Measurements from ENCODE around the gene TNFAIP1. TPM values are rescaled to one million over a fixed set of nuclear protein-coding genes. Genes with fewer than 3 reads are reported as not detected.

Gene TNFAIP1
- total RNA-seq, 1 donor from 2014 or later = 18.9 TPM

DNA sequence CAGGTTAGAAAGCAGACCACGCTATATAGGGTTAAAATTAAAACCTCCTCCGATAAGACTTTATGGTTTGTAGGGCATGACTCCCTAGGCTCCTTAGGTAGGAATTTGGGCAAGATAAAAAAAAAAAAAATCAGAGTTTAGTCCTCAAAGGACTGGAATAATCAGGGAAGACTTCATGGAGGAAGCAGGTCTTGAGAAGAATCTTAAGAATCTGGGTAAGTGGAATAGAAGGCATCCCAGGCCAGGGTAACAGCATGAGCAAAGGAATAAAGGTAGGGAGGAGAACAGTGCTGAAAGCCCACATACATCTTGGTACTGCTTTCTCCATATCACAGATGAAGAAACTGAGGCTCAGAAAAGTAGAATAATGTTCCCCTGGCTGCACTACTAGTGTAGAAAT is 55.0 kb downstream of the TNFAIP1 start:
- peaks cover under 1% of the 10 kb centered on the region for H3K4me1 Mint-ChIP-seq
- ATAC-seq (ENCODE audit: low read depth) (no peak), DNase-seq (no peak)
- no peak overlapping the region for H3K4me3 Mint-ChIP-seq
- CTCF ChIA-PET = no interaction called here
- H3K9me3 Mint-ChIP-seq = no peaks in the 10 kb centered on the region
- no peaks in the 10 kb centered on the region for H3K27me3 Mint-ChIP-seq
- no peak overlapping the region for H3K27ac Mint-ChIP-seq
- intact Hi-C loops (cut with micrococcal nuclease) = no loop called here
- POLR2A ChIA-PET = no interaction called here
- TF ChIP-seq, protein P1, sequence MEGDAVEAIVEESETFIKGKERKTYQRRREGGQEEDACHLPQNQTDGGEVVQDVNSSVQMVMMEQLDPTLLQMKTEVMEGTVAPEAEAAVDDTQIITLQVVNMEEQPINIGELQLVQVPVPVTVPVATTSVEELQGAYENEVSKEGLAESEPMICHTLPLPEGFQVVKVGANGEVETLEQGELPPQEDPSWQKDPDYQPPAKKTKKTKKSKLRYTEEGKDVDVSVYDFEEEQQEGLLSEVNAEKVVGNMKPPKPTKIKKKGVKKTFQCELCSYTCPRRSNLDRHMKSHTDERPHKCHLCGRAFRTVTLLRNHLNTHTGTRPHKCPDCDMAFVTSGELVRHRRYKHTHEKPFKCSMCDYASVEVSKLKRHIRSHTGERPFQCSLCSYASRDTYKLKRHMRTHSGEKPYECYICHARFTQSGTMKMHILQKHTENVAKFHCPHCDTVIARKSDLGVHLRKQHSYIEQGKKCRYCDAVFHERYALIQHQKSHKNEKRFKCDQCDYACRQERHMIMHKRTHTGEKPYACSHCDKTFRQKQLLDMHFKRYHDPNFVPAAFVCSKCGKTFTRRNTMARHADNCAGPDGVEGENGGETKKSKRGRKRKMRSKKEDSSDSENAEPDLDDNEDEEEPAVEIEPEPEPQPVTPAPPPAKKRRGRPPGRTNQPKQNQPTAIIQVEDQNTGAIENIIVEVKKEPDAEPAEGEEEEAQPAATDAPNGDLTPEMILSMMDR (IDR thresholded peaks at IDR 0.05) = no peak
- peaks cover 57% of the 10 kb centered on the region for H3K36me3 Mint-ChIP-seq (ENCODE audit: low read depth)

DNA sequence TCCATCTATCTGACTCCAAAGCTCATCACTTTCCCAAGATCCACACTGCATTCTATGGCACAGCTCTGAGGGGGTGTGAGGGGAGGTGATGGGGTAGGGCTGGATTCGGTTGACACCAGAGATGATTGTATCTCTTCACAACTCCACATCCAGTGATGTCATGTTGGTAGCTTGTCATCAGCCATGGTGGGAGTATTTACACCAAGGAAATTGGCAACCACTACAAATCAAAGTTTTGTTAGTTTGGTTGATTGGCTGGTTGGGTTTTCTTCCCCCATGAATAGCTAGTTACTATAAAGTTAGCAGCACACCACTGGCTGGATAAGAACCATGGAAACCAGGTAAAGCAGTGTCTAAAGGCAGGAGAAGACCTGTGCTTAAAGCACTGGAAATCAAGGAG is 55.4 kb downstream of the TNFAIP1 start:
- no peak overlapping the region for H3K4me3 Mint-ChIP-seq
- H3K4me1 Mint-ChIP-seq = no peaks in the 10 kb centered on the region
- CTCF ChIA-PET = interaction anchor here (1.3 kb wide), 1 partner anchor 26 kb away, joined by 3 read pairs; no protein-coding TSS in a partner anchor
- peaks cover 61% of the 10 kb centered on the region for H3K36me3 Mint-ChIP-seq (ENCODE audit: low read depth)
- DNase-seq (no peak), ATAC-seq (ENCODE audit: low read depth) (no peak)
- H3K9me3 Mint-ChIP-seq = no peaks in the 10 kb centered on the region
- H3K27ac Mint-ChIP-seq = no peak overlapping the region
- intact Hi-C loops (cut with micrococcal nuclease) = no loop called here
- no peaks in the 10 kb centered on the region for H3K27me3 Mint-ChIP-seq
- TF ChIP-seq, protein P1 (IDR thresholded peaks at IDR 0.05) = no peak
- POLR2A ChIA-PET = no interaction called here

DNA sequence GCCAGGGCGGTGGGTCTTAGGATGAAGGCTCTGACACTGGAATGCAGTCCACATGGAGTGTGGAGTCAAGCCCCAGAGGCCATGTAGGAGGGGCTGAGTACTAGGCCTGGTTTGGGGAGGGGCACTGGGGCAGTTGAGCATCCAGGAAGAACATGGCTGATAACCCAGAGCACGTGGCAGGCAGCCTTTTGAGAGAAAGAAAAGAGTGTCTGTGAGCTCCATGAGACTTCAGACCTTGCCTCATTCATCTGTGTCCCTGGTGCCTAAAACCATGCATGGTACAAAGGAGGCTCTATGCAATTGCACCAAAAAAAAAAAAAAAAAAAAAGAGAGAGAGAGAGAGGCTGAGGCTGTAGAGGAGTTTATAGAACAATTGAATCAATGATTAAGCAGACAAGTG is 55.8 kb downstream of the TNFAIP1 start:
- no peaks in the 10 kb centered on the region for H3K4me1 Mint-ChIP-seq
- H3K36me3 Mint-ChIP-seq (ENCODE audit: low read depth) = peaks cover 61% of the 10 kb centered on the region
- H3K27ac Mint-ChIP-seq = no peak overlapping the region
- H3K27me3 Mint-ChIP-seq = no peaks in the 10 kb centered on the region
- TF ChIP-seq, protein P1 (IDR thresholded peaks at IDR 0.05) = no peak
- H3K4me3 Mint-ChIP-seq = no peak overlapping the region
- intact Hi-C loops (cut with micrococcal nuclease) = no loop called here
- H3K9me3 Mint-ChIP-seq = no peaks in the 10 kb centered on the region
- ChIA-PET POLR2A (interaction anchor here (0.6 kb wide), 1 partner anchor 92 kb away, joined by 3 read pairs; no protein-coding TSS in a partner anchor), CTCF (interaction anchor here (1.3 kb wide), 1 partner anchor 25 kb away, joined by 3 read pairs; no protein-coding TSS in a partner anchor)
- ATAC-seq (ENCODE audit: low read depth) = no peak
- DNase-seq = no peak

DNA sequence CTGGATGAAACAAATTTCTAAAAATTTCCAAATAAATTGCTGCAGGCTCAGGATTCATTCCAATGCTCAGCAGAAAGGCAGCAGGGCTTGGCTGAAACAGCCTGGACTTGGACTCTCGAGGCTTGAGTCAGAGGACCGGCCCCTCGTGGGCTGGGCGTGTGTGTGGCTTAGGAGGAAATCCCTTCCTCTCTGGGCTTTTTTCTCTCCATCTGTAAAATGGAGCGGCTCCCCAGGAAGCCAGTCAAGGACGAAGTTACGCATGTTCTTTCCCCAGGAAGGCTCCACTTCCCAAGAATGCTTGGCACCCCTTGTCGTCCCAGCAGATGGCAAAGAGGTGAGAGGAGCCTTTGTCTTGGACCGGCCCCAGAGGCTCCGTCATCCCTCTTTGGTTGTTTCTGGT is 56.9 kb downstream of the TNFAIP1 start:
- peaks cover 60% of the 10 kb centered on the region for H3K36me3 Mint-ChIP-seq (ENCODE audit: low read depth)
- intact Hi-C loops (cut with micrococcal nuclease) = no loop called here
- ATAC-seq (ENCODE audit: low read depth) (no peak), DNase-seq (no peak)
- ChIA-PET POLR2A (no interaction called here), CTCF (no interaction called here)
- no peaks in the 10 kb centered on the region for H3K9me3 Mint-ChIP-seq
- H3K27ac Mint-ChIP-seq = no peak overlapping the region
- TF ChIP-seq, protein P1 (IDR thresholded peaks at IDR 0.05) = no peak
- H3K27me3 Mint-ChIP-seq = no peaks in the 10 kb centered on the region
- no peaks in the 10 kb centered on the region for H3K4me1 Mint-ChIP-seq
- H3K4me3 Mint-ChIP-seq = no peak overlapping the region

DNA sequence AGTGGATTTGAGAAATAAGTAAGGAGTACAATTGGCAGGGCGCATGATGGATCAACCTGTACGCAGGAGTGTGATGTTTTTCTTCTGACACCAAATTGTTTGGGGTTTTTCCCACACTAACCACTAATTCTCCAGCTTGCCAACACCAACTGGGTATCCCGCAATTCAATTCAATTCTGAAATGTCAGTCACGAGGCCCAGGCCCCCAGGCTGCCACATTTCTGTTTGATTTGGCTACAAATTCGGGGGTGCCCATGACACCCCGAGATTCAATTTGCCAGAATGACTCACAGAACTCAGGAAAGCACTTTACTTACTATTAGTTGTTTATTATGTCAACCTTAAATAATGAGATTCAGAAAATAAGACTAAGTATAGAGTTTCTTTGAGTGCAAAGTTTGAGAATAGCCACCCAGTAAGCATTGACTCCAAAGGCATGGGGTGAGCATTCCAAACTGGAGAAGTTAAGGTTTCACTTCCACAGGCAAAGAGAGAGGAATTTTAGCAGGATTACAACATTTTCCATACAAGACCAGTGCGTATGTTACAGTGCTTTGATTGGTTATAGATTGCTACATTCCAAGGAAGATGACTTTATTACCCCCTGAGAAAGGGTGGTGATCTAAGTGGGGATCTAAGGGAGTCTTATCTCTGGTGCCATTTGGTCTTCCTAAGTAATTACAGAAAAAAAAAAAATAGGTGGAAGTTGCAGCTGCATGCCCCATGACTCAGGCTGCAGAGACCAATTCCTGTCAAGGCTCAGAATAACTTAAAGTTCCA is 59.0 kb downstream of the TNFAIP1 start:
- intact Hi-C loops (cut with micrococcal nuclease) = no loop called here
- Mint-ChIP-seq H3K9me3 (no peaks in the 10 kb centered on the region), H3K27me3 (no peaks in the 10 kb centered on the region), H3K27ac (no peak overlapping the region), H3K4me1 (peaks cover 8% of the 10 kb centered on the region), H3K36me3 (ENCODE audit: low read depth) (peaks cover 48% of the 10 kb centered on the region), H3K4me3 (no peak overlapping the region)
- DNase-seq (no peak), ATAC-seq (ENCODE audit: low read depth) (no peak)
- ChIA-PET CTCF (no interaction called here), POLR2A (no interaction called here)
- TF ChIP-seq, protein P1 (IDR thresholded peaks at IDR 0.05) = no peak
